Osteoblast (primary cell): ENCODE data around the gene FAM193A. TPM values are rescaled to one million over a fixed set of nuclear protein-coding genes. Genes with fewer than 3 reads are reported as not detected.
"Not testable (repeated sequence)": the region's sequence is repeated elsewhere in the genome, so short reads cannot be mapped to it uniquely, and the experiment has no call there.

Experiments
- DNase-seq: peaks from one replicate; pipeline ENCODE4 v3.0.0; 2011; ENCODE audit warnings: low spot score, mixed read lengths; ENCODE audit not compliant: insufficient read length; ENCODE audit errors: missing footprints
- H2AFZ ChIP-seq: 2 replicates; pipeline ENCODE4 v1.6.0; 2011; ENCODE audit warnings: mild to moderate bottlenecking, low read length
- H3K27ac ChIP-seq: 2 replicates; pipeline ENCODE4 v1.5.1; 2011; ENCODE audit warnings: mild to moderate bottlenecking, low read depth, low read length, moderate library complexity
- H3K27me3 ChIP-seq: 2 replicates; pipeline ENCODE4 v1.6.0; 2012; ENCODE audit warnings: mild to moderate bottlenecking, control low read depth, inconsistent platforms, low read length, moderate library complexity; ENCODE audit not compliant: insufficient read depth
- H3K36me3 ChIP-seq: 2 replicates; pipeline ENCODE4 v1.5.1; 2011; ENCODE audit warnings: mild to moderate bottlenecking, low read length, control low read depth, moderate library complexity; ENCODE audit not compliant: insufficient read depth
- H3K4me1 ChIP-seq: 2 replicates; pipeline ENCODE4 v1.5.1; 2011; ENCODE audit warnings: mild to moderate bottlenecking, low read length, control low read depth, moderate library complexity; ENCODE audit not compliant: insufficient read depth
- H3K4me2 ChIP-seq: 2 replicates; pipeline ENCODE4 v1.6.0; 2011; ENCODE audit warnings: mild to moderate bottlenecking, low read length; ENCODE audit not compliant: insufficient read depth
- H3K4me3 ChIP-seq: fragments of 200-600 bp; sonication (generic); 3 replicates; pipeline ENCODE4 v1.5.1; 2012; ENCODE audit warnings: mild to moderate bottlenecking, low read length, inconsistent platforms; ENCODE audit not compliant: insufficient read depth
- H3K79me2 ChIP-seq: 2 replicates; pipeline ENCODE4 v1.6.0; 2012; ENCODE audit warnings: mild to moderate bottlenecking, low read length, control low read depth, inconsistent platforms; ENCODE audit not compliant: insufficient read depth
- H3K9me3 ChIP-seq: 2 replicates; pipeline ENCODE4 v1.5.1; 2011; ENCODE audit warnings: low read depth, low read length, control low read depth
- H4K20me1 ChIP-seq: 2 replicates; pipeline ENCODE4 v1.6.0; 2012; ENCODE audit warnings: mild to moderate bottlenecking, low read length, control low read depth; ENCODE audit not compliant: insufficient read depth
- CTCF ChIP-seq: IDR thresholded peaks from 2 replicates; pipeline ENCODE4 v1.5.1; 2011; ENCODE audit warnings: mild to moderate bottlenecking, low read depth, low read length, moderate library complexity; ENCODE audit errors: extremely low read depth
- total RNA-seq: library from RNA; depleted of rRNA; stranded (reverse); fragments of >200 nt; gene quantifications from 2 replicates; pipeline ENCODE4 v1.2.3, GENCODE V29; 2012

Gene FAM193A
- total RNA-seq, 1 donor, result 23.2 TPM

GRCh38 chr4:2545321-2546013, 9.0 kb downstream of the FAM193A start:
- peak; percentile 25 for DNase-seq
- peaks cover 5% of the 10 kb centered on the region for H3K36me3 ChIP-seq
- H4K20me1 ChIP-seq, result peaks cover 74% of the 10 kb centered on the region
- H3K4me3 ChIP-seq, result no peak overlapping the region
- TF ChIP-seq CTCF, result no peak
- H3K27me3 ChIP-seq, result no peaks in the 10 kb centered on the region
- no peak overlapping the region for H3K4me2 ChIP-seq
- H2AFZ ChIP-seq, result no peak overlapping the region
- H3K79me2 ChIP-seq, result peaks cover 97% of the 10 kb centered on the region
- no peak overlapping the region for H3K27ac ChIP-seq
- H3K9me3 ChIP-seq, result no peaks in the 10 kb centered on the region
- H3K4me1 ChIP-seq, result no peaks in the 10 kb centered on the region

- no peak overlapping the region for H3K4me3 ChIP-seq
- peaks cover 67% of the 10 kb centered on the region for H4K20me1 ChIP-seq
Measured at GRCh38 chr4:2546286-2546823, 9.9 kb downstream of the FAM193A start.

GRCh38 chr4:2546961-2547691, 10.7 kb downstream of the FAM193A start:
- H3K4me2 ChIP-seq, H3K9me3 ChIP-seq, DNase-seq, H3K36me3 ChIP-seq, H3K27me3 ChIP-seq, H3K4me3 ChIP-seq, H3K4me1 ChIP-seq, H2AFZ ChIP-seq, H3K27ac ChIP-seq: not testable (repeated sequence)
- Histone ChIP-seq H4K20me1 (peaks cover 64% of the 10 kb centered on the region), H3K79me2 (peaks cover 95% of the 10 kb centered on the region)

More at GRCh38 chr4:2546286-2546823, 9.9 kb downstream of the FAM193A start:
- TF ChIP-seq CTCF, result no peak
- Histone ChIP-seq H3K4me1 (no peaks in the 10 kb centered on the region), H3K36me3 (peaks cover 5% of the 10 kb centered on the region), H3K27me3 (no peaks in the 10 kb centered on the region), H2AFZ (no peak overlapping the region), H3K4me2 (no peak overlapping the region), H3K27ac (no peak overlapping the region), H3K9me3 (no peaks in the 10 kb centered on the region), H3K79me2 (peaks cover 96% of the 10 kb centered on the region)
- no peak for DNase-seq

GRCh38 chr4:2551118-2551517, 14.7 kb downstream of the FAM193A start:
- H3K4me2 ChIP-seq, result no peak overlapping the region
- no peak for DNase-seq
- H3K27me3 ChIP-seq, result no peaks in the 10 kb centered on the region
- no peak overlapping the region for H2AFZ ChIP-seq
- no peaks in the 10 kb centered on the region for H3K4me1 ChIP-seq
- no peaks in the 10 kb centered on the region for H3K9me3 ChIP-seq
- TF ChIP-seq CTCF, result no peak
- peaks cover 95% of the 10 kb centered on the region for H3K79me2 ChIP-seq
- no peak overlapping the region for H3K4me3 ChIP-seq
- H3K36me3 ChIP-seq, result no peaks in the 10 kb centered on the region
- H3K27ac ChIP-seq, result no peak overlapping the region
- peaks cover 56% of the 10 kb centered on the region for H4K20me1 ChIP-seq
